HG03045 (cell line): Measurements from ENCODE around the gene PSG5.
"Not testable (repeated sequence)": the region's sequence is repeated elsewhere in the genome, so short reads cannot be mapped to it uniquely, and the experiment has no call there.

Experiments
- ATAC-seq: cut with Tn5 transposase; IDR thresholded peaks from one replicate; pipeline ENCODE4 v1.9.1; 2021; ENCODE audit warnings: mild to moderate bottlenecking, moderate library complexity; ENCODE audit not compliant: unreplicated experiment

Gene PSG5

DNA sequence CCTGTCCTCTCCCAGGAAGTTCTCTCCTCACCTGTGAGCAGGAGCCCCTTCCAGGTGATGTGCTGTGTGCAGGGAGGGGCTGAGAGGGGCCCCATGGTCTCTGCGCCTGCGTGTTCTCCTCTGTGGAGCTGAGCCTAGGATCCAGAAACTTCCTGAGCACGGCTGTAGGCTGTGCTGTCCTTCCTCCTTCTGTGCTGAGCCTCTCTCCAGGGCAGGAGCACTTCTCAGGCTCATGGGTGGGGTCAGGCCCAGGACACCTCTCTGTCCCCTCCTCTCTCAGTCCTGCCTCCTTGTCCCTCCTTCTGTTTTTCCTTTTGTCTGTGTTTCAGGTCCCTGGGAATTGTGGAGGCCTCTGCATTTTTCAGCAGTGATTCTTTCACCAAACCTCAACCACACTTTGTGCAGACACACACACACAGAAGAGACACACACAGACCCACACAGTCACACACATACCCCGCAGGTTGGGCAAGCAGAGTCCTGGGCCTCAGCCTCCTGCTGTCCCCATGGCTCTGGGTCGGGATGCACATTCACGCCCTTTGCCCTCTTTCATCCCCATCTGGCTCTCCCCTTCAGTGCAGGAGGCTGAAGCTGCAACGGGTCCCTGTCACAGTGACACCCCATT, at the start of gene PSG5:
TSS of gene PSG5 (minus strand) at position 226 of the 625 bp plus-strand sequence. CDS start at position 95, 131 bp downstream.
- not testable (repeated sequence) for ATAC-seq

DNA sequence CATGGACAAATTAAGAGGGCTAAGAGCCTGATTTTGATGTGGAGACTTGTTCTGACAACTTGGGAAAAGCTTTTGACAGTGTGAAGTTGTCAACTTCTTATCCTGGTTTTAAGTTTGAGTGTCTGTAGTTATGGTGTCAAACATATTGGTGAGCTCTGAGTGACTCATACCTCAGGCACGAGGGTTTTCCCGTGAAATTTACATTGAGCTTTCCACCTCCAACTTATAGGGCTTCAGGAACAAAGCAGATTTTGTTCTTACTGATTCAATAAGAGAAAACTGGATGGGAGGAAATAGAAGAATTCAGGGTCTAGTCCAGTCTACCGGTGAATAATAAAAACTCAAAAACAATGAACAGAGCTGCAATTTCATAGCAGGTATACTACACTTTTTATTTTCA, 49.4 kb upstream of the PSG5 start:
- ATAC-seq, result not testable (repeated sequence)

DNA sequence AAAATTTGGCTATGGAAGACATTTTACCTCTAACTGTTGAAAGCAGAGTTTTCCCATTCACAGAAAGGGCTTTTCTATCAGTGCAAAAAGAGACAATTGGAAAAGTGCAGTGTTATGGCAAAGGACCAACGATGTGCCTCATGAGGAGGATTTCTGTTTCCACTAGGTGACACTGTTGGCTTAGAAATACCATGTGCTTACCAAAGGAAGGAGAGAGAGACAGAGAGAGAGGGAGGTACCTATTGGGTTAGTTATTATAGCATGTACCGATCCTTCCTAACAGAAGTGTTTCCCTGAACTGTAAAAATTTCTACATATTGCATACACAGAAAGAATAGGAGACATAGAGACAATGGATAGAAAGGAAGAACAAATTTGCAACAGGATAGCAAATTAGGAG, 43.0 kb upstream of the PSG5 start:
- no peak for ATAC-seq

DNA sequence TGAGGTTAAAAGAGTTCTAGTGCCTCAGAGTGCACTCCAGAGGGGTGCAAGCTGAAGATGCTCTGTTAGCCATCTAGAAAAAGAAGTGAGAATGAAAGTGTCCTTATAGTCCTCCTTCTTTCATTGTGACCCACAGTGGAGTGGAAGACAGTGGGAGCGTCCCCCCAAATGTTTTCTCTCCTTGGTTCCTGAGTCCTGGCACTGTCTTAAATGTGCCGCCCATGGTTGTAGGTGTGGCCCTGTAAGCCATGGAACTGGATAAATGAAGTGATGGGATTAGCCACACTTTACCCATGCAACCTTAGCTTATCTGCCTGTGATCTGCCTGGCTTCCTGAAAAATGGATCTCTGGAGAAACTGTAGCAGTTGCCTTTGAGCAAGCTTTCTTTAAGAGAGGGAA, 42.4 kb upstream of the PSG5 start:
- ATAC-seq, result not testable (repeated sequence)

DNA sequence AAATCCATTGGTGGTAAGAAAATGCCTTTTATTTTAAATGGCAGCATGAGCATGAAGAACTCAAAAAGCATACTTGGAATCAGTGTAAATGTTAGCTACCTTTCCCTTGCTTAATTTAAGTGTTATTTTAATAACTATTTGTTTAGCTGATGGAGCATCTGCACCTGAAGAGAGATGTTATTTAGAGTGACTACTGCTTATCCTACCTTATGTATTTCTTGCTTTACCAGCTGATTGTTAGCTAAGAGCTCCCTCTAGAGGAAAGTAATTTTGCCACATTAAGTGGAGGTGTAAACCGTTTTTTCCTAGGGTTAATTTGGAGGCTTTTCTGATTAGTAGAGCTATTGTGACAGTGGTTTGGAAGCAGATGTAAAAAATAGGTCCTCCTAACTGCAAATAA, 40.6 kb upstream of the PSG5 start:
- ATAC-seq, result not testable (repeated sequence)

DNA sequence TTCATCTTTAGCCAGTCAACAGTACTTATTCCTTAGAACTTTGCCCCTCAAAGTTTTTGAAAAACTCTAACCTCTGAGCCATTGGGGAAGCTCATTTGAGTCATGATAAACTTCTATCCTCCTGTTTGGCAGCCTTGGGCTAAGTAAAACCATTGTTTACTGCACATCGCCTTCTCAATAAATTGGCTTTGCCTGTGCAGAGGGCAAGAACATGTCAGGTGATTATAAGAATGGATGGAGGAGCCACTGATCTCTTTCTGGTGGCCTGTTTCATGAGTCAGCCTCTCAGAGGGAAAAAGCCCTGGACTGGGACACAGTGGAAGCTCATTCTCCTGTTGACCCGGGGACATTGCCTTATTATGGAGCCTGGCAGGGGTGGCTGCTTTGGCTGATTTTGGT, 38.5 kb upstream of the PSG5 start:
- ATAC-seq, result no peak

DNA sequence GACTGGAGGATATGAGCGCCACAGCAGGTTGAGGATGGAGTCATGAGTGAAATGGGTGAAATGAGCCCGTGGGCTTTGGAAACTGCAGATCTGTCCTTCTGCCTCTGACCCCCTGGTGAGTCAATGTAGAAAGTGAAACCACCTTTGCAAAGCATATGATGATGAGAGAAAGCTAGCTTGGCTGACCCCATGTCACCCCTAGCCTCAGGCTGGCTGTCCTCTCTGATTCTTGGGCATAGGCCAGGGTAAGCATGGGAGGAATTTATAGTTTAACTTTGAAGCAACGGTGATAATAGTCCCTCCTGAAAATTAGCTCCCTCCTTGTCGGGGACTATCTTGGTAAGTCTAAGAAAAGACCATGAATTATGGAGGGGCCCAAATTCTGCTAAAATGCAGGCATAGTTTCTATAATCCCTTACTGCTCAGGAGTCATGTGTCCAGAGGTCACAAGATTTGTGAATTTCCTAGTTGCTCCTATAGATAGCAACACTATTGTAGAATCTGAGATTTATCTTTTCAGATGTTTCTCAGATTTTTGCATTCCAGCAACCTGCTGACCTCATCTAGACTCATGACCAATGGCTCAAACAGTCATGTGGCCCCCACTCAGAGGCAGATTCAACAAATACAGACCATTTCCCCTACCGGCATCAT, 38.0 kb upstream of the PSG5 start:
- ATAC-seq, result not testable (repeated sequence)

DNA sequence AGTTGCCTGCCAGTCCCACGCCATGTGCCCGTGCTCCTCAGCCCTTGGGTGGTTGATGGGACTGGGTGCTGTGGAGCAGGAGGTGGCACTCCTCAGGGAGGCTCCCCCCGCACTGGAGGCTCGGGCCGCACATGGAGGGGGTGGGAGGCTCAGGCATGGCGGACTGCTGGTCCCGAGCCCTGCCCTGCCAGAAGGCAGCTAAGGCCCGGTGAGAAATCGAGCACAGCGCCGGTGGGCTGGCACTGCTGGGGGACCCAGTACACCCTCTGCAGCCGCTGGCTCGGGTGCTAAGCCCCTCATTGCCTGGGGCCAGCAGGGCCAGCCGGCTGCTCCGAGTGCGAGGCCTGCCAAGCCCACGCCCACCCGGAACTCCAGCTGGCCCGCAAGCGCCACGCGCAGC, 35.6 kb upstream of the PSG5 start:
- not testable (repeated sequence) for ATAC-seq

DNA sequence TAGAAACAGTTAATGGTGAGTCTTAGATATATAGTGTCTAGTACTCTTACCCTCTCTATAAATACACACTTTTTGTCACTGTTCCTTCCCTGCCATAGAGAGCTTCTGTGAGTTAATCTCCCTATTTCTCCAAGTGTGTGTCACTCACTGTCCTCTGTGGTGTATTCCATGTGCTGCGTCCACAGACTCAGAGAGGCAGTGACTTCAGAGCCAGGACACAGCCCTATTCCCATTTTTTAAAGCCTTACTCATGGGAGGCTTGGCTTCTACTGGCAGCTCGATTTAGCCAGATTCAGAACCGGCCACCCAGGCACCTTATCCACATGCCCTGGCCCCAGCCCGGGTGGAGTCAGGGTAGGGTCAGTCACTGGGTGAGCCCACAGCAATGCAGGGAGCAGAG, 32.8 kb upstream of the PSG5 start:
- not testable (repeated sequence) for ATAC-seq

DNA sequence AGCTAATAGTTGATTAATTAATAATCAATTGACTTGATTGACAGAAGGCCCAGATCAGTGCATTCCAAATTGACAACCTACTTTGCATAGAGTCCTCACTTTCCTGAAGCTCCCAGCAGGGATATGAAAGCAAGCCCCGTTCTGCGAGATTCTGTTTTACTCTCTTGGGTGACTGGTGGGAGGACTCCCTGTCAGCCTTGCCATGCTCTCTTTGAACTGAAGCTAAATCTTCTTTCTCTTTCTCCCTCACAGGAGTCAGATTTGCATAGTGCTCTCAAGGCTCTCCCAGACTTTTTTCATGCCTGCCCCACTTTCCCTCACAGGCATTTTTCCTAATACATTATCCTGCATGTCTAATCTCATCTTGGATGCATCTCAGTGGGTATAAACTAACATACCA, 29.5 kb upstream of the PSG5 start:
- ATAC-seq, result not testable (repeated sequence)

DNA sequence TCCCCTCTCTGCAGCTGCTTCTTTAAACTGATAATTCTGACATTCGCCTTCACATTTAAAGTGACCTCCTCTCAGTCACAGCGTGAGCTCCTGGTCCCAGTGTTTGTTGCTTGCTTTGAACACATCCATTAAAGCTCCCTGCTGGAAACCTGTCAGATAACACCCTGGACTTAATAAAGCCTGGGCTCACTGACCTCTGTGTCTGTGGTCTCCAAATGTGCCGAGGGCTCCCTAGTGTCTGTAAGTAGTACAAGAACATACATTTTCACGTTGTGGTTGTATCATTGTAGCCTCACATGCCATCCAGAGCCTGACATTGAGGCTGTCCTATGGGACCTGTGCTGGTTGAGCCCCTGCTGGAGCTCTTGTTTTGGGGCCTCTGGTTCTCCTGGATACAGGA, 21.7 kb upstream of the PSG5 start:
- ATAC-seq, result no peak

DNA sequence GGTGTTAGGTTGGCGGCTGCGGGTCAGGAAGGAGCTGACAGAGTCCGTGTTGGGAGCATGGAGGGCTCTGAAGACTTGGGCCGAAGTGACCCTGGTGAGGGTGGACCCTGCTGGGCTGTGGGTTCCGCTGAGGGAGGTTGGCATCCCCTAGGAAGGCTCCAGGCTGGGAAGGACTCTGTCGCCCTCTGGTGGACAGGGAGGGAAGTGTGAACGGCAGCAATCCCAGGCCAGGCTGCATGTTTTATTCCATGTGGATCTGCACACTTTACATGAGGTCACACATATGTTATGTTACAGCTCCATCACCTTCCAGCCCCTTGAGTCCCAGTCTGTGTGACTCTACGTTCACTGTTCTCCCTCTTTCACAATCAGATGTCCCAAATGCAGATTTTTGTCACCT, 20.8 kb upstream of the PSG5 start:
- not testable (repeated sequence) for ATAC-seq

DNA sequence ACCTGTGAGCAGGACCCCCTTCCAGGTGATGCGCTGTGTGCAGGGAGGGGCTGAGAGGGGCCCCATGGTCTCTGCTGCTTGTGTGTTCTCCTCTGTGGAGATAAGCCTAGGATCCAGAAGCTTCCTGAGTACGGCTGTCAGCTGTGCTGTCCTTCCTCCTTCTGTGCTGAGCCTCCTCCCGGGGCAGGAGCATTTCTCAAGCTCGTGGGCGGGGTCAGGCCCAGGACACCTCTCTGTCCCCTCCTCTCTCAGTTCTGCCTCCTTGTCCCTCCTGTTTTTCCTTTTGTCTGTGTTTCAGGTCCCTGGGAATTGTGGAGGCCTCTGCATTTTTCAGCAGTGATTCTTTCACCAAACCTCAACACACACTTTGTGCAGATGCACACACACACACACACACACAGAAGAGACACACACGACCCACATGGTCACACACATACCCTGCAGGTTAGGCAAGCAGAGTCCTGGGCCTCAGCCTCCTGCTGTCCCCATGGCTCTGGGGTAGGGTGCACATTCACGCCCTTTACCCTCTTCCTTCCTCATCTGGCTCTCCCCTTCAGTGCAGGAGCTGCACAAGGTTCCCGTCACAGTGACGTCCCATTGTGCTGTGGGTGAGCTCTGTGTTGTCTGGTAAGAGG, 19.3 kb upstream of the PSG5 start, which contains the start of gene PSG4:
TSS of gene PSG4 (minus strand) at position 168 of the 635 bp plus-strand sequence. CDS start at position 66, 102 bp downstream.
- ATAC-seq, result not testable (repeated sequence)

DNA sequence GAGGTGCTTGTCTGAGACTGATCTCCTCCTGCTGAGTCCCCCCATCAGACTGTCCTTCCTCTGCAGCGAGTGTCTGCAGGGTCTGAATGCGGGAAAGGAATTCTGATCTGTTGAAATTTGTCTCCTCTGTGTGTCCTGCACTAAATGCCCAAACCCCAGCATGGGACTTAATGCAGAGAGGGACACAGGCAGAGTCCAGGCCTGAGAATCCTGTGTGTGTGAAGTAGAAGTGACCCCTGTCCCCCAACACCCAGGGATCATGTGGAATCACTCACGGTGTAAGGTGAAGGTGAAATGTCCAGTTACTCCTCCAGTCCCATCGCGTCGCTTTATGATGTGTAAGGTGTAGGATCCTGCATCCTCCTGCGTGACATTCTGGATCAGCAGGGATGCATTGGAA, 17.3 kb upstream of the PSG5 start:
- not testable (repeated sequence) for ATAC-seq

DNA sequence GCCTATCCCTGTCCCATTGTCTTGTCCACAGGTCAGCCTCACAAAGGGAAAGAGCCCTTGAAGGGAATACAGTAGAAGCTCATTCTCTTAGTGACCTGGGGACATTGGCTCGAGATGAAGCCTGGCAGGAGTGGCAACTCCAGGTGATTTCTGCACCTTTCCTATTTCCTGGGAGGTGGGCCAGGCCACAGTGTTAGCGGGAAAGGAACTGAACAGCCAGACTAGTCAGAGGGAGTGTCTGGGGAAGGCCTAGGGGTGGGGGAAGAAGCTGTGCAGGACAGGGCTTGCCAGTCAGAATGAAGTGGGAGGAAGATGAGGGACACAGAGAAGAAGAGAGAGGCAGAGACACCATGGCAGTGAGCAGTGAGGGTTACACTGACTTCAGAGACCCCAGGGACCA, 15.6 kb upstream of the PSG5 start:
- ATAC-seq, result not testable (repeated sequence)

DNA sequence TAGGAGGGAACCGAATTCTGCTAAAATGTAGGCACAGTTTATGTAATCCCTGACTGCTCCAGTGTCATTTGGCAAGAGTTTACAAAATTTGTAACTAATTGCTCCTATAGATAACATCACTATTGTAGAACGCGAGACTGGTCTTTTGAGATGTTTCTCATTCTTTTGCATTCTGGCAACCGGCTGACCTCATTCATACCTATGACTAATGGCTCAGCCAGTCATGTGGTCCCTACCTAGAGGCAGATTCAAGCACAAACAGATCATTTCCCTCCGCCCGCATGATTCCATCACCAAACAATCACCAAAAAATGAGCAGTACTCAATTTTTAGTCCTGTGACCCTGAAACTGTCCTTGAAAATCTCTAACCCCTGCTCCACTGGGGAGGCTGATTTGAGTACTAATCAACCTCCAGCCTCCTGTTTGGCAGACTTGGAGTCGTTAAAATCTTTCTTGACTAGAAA, 15.0 kb upstream of the PSG5 start:
- ATAC-seq, result not testable (repeated sequence)

DNA sequence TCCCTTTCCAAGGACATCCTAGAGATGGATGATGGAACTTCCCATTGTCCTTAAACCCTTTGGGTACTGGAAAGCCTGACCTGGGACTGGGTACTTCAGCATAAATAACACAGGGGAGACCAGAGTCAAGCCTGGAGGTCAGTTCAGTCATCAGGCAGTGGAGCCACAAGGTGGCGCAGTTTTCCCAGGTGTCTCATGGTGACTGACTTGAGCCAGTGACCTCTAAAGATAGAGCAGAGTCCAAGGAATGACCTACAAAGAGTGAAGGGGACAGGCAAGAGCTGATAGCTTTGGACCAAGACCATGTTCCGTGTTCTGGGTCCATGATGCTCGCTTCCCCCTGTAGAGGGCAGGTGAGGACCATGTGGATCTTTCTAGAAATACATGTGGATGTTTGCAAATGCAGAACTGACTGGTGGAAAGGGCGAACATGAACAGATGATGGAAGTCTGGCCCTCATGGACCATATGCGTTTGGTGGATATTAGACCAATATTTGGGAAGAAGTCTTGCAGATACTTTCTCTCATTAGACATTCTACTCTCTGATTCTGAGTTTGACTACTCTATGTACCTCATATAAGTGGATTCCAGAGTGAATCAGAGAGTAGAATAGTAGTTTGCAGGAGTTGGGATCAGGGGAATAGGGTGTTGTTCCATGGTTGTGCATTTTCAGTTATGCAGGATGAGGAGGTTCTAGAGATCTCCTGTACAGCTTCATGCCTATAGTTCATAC, 12.5 kb upstream of the PSG5 start:
- ATAC-seq, result not testable (repeated sequence)

DNA sequence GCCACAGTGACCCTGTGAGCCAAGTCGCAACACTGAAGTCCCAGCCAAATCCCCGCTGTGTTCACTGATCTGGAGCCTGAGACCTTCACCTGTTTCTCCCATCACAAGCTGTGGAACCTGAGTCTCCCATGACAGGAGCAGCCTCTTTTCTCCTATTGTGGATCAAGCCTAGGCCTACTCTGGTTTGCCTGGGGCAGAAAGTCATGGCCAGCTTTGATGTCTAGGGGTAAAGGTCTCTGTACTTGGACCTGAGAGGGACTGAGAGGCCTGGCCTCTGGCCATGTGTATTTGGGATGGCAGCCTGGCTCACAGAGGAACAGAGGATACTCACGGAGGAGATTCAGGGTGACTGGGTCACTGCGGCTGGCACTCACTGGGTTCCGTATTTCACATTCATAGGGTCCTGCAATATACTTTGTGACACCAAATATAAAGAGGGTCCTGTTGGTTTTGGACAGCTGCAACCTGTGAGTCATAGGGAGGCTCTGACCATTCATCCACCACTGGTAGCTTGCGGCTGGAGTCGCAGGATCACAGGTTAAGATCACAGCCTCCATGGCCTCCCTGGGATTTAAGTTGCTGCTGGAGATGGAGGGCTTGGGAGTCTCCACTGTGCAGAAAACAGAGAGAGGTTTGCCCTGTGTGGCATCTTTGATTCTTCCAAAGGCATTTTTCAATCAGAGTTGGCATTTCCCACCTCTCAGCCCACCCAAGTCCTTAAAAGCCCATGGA, 11.5 kb upstream of the PSG5 start:
- not testable (repeated sequence) for ATAC-seq

DNA sequence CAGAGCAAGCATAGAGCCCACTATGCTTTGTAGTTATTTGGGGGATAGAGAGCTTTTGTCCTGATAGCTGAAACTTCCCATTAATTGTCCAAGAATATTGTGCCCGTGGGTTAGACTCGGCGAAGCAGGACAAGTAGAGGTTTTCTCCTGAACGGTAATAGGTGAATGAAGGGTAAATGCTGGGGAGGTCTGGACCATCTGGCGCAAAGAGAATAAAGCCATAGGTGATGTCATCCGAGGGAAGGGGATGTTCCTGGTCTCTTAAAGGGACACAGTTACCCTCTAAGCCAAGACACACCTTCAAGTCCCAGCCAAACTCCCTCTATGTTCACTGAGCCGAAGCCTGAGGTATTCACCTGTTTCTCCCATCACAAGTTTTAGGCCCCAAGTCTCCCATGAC, 8.1 kb upstream of the PSG5 start:
- not testable (repeated sequence) for ATAC-seq

DNA sequence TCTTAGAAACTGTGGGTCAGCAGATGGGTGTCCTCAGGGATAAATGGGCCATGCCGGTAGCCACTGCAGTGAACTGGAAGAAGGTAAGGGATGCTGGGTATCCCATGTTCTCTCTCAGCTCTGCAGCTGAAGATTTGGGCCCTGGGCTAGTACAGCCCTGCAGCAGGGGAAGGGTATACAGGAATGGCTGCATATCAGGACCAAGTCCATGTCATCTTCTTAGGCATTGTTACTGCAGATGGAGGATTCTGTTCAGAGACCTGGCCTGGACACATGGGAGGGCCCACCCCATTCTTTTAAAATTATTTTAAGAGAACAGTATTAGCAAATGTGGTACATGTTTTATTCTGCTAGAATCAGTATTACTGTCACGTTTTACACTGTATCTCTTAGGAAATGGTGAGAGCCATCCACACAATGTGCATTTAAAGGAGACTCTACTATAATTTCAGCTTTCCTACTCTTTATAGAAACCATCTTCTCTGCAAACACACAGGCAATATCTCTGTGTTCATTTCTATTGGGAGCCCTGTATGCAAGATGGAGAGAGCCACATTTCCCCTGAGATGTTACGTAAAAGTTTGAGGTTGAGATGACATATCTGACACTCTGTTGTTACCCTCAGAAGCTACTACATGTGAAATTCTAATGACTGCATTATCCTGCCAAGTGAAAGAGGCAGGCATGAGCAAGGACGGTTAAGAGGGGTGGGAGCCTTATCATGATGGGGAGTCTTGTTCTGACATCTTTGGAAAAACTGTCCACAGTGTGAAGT, 6.2 kb upstream of the PSG5 start:
- ATAC-seq, result not testable (repeated sequence)
